PC-3 (cell line): ENCODE measurements around the gene SNAI3. TPM values are rescaled to one million over a fixed set of nuclear protein-coding genes. Genes with fewer than 3 reads are reported as not detected.

Experiments
- ATAC-seq: fragments of 200-7000 bp; cut with Tn5 transposase; 2 replicates; pipeline ENCODE4 v1.9.1; 2020; ENCODE audit warnings: mild to moderate bottlenecking, moderate library complexity
- BruUV-seq: library from RNA; stranded (reverse); fragments of 400-500 nt; replicated peaks from 2 replicates; lab custom pipeline; 2021; lab: Mats Ljungman, UMichigan
- CTCF ChIA-PET: fragments of 300-600 bp; sonication (Branson Sonifier 250); formaldehyde crosslinking; loops from one replicate; lab custom pipeline; 2022; ENCODE audit warnings: antibody characterized with exemption; lab: Charles Lee
- POLR2A ChIA-PET: fragments of 300-600 bp; sonication (Branson Sonifier 250); formaldehyde crosslinking; loops from one replicate; lab custom pipeline; 2022; ENCODE audit warnings: antibody characterized with exemption; ENCODE audit not compliant: unreplicated experiment; lab: Charles Lee
- DNase-seq: peaks from one replicate; pipeline ENCODE4 v3.0.0-alpha.2; 2015
- H2AFZ ChIP-seq: fragments of 300-600 bp; sonication (generic); 2 replicates; pipeline ENCODE4 v1.6.0; 2016; ENCODE audit warnings: antibody characterized with exemption, low read length
- H3F3A ChIP-seq: fragments of 300-600 bp; sonication (generic); one replicate; pipeline ENCODE4 v1.6.0; 2017; ENCODE audit warnings: antibody characterized with exemption, low read length, control low read depth, mild to moderate bottlenecking; ENCODE audit not compliant: unreplicated experiment
- H3K27ac ChIP-seq: fragments of 300-600 bp; sonication (generic); 2 replicates; pipeline ENCODE4 v1.5.1; 2016; ENCODE audit warnings: mild to moderate bottlenecking, low read length
- H3K27me3 ChIP-seq: fragments of 300-600 bp; sonication (generic); 2 replicates; pipeline ENCODE4 v1.6.1; 2016; ENCODE audit warnings: low read length, mixed read lengths
- H3K36me3 ChIP-seq: fragments of 300-600 bp; sonication (generic); 2 replicates; pipeline ENCODE4 v1.6.1; 2016; ENCODE audit warnings: low read depth, mixed run types, low read length, mixed read lengths
- H3K4me1 ChIP-seq: fragments of 300-600 bp; sonication (generic); 2 replicates; pipeline ENCODE4 v1.5.1; 2016; ENCODE audit warnings: low read length; ENCODE audit not compliant: insufficient read depth
- H3K4me2 ChIP-seq: fragments of 300-600 bp; sonication (generic); 2 replicates; pipeline ENCODE4 v1.6.0; 2016; ENCODE audit warnings: low read length
- H3K4me3 ChIP-seq: fragments of 300-600 bp; sonication (generic); 2 replicates; pipeline ENCODE4 v1.5.1; 2016; ENCODE audit warnings: mild to moderate bottlenecking, low read length, mixed read lengths
- H3K79me2 ChIP-seq: fragments of 300-600 bp; sonication (generic); 2 replicates; pipeline ENCODE4 v1.6.1; 2017; ENCODE audit warnings: low read length, mixed read lengths
- H3K9ac ChIP-seq: fragments of 300-600 bp; sonication (generic); 2 replicates; pipeline ENCODE4 v1.6.0; 2016; ENCODE audit warnings: mild to moderate bottlenecking, low read length
- H3K9me2 ChIP-seq: fragments of 300-600 bp; sonication (generic); replicated peaks from 2 replicates; pipeline ENCODE4 v1.6.1; 2016; ENCODE audit warnings: mixed run types, low read length, mixed read lengths
- H3K9me3 ChIP-seq: fragments of 300-600 bp; sonication (generic); 2 replicates; pipeline ENCODE4 v1.6.1; 2016; ENCODE audit warnings: low read length, mixed read lengths
- H4K20me1 ChIP-seq: fragments of 300-600 bp; sonication (generic); 2 replicates; pipeline ENCODE4 v1.6.1; 2016; ENCODE audit warnings: low read length, mixed read lengths
- CTCF ChIP-seq: fragments of 300-600 bp; sonication (generic); conservative IDR thresholded peaks from 2 replicates; pipeline ENCODE4 v1.5.1; 2017; ENCODE audit warnings: antibody characterized with exemption, low read depth, mild to moderate bottlenecking, low read length
- EZH2 ChIP-seq: fragments of 300-600 bp; sonication (generic); IDR thresholded peaks from one replicate; pipeline ENCODE4 v1.6.1; 2017; ENCODE audit warnings: antibody characterized with exemption, mild to moderate bottlenecking, low read length; ENCODE audit not compliant: unreplicated experiment
- EZH2phosphoT487 ChIP-seq: fragments of 300-600 bp; sonication (generic); IDR thresholded peaks from 2 replicates; pipeline ENCODE4 v1.6.1; 2018; ENCODE audit warnings: mild to moderate bottlenecking, antibody characterized with exemption, low read length, borderline replicate concordance
- intact Hi-C: fragments of 100-400 bp; cut with micrococcal nuclease; formaldehyde crosslinking; loops from 2 replicates; pipeline ENCODE4 v1.9.0; 2023
- total RNA-seq: library from RNA; depleted of rRNA; stranded (reverse); fragments of >200 nt; gene quantifications from 2 replicates; pipeline ENCODE4 v1.2.3, GENCODE V29; 2014

Gene SNAI3
- total RNA-seq, 1 experiment from 2014 or later = 0.22 TPM

- BruUV-seq = no TSS peak
- no peaks in the 10 kb centered on the region for H3K27me3 ChIP-seq
- intact Hi-C loops = no loop called here
- no peaks in the 10 kb centered on the region for H3F3A ChIP-seq
- H4K20me1 ChIP-seq = no peaks in the 10 kb centered on the region
- TF ChIP-seq EZH2phosphoT487 (no peak), EZH2 (no peak), CTCF (no peak)
- H3K36me3 ChIP-seq = peaks cover 4% of the 10 kb centered on the region; the same call in 1 of the 2 replicates
- no peak overlapping the region for H3K9ac ChIP-seq
- no peak overlapping the region for H2AFZ ChIP-seq
- H3K27ac ChIP-seq = no peak overlapping the region
- H3K9me2 ChIP-seq = no peaks in the 10 kb centered on the region
- DNase-seq (no peak), ATAC-seq (no peak)
- H3K9me3 ChIP-seq = no peaks in the 10 kb centered on the region
- H3K4me1 ChIP-seq = no peaks in the 10 kb centered on the region
- H3K79me2 ChIP-seq = no peaks in the 10 kb centered on the region
- ChIA-PET CTCF (no interaction called here), POLR2A (no interaction called here)
- H3K4me2 ChIP-seq = no peak overlapping the region
- no peak overlapping the region for H3K4me3 ChIP-seq
Measured at GRCh38 chr16:88723507-88723887, 37.2 kb upstream of the SNAI3 start.

- intact Hi-C loops = no loop called here
- H3K4me1 ChIP-seq = no peaks in the 10 kb centered on the region
- no peak overlapping the region for H3K27ac ChIP-seq
- no peak overlapping the region for H2AFZ ChIP-seq
- no peak overlapping the region for H3K9ac ChIP-seq
- POLR2A ChIA-PET = no interaction called here
- H3K4me3 ChIP-seq = no peak overlapping the region
- DNase-seq = no peak
- CTCF ChIA-PET = no interaction called here
- BruUV-seq = no TSS peak
- H3F3A ChIP-seq = no peaks in the 10 kb centered on the region
- no peak overlapping the region for H3K4me2 ChIP-seq
- H4K20me1 ChIP-seq = no peaks in the 10 kb centered on the region
- H3K9me3 ChIP-seq = no peaks in the 10 kb centered on the region
- TF ChIP-seq EZH2phosphoT487 (no peak), CTCF (no peak), EZH2 (no peak)
- no peaks in the 10 kb centered on the region for H3K27me3 ChIP-seq
- H3K36me3 ChIP-seq = peaks cover 4% of the 10 kb centered on the region; the same call in 1 of the 2 replicates
- no peak for ATAC-seq
- H3K9me2 ChIP-seq = no peaks in the 10 kb centered on the region
- no peaks in the 10 kb centered on the region for H3K79me2 ChIP-seq
Measured at GRCh38 chr16:88722784-88723506, 36.6 kb upstream of the SNAI3 start.
